SK-N-SH (cell line): ENCODE results near the gene SLC35F1. TPM values are rescaled to one million over a fixed set of nuclear protein-coding genes. Genes with fewer than 3 reads are reported as not detected.

Experiments used
- CTCF ChIA-PET: fragments of 300-600, 350-600 bp; formaldehyde crosslinking; extraction: SDS; loops from one replicate; lab custom pipeline; 2021; lab: Yijun Ruan, JAX
- POLR2A ChIA-PET: fragments of 350-600 bp; sonication (Branson Sonifier 250); formaldehyde crosslinking; extraction: SDS; loops from one replicate; lab custom pipeline; 2020; ENCODE audit warnings: antibody characterized with exemption, inconsistent platforms; lab: Yijun Ruan, JAX
- DNase-seq: peaks from one replicate; pipeline ENCODE4 v3.0.0; 2012
- H2AFZ ChIP-seq: fragments of 200-600 bp; sonication (generic); 2 replicates; pipeline ENCODE4 v1.8.1; 2016; ENCODE audit warnings: antibody characterized with exemption, mild to moderate bottlenecking, low read depth
- H3F3A ChIP-seq: fragments of 200-600 bp; sonication (generic); replicated peaks from 2 replicates; pipeline ENCODE3; 2016; ENCODE audit warnings: antibody characterized with exemption, mild to moderate bottlenecking; ENCODE audit not compliant: insufficient read depth
- H3K27ac ChIP-seq, 2 experiments: fragments of 200-500 bp in 1 of 2; fragments of 200-600 bp in 1 of 2; sonication (Bioruptor generic) in 1 of 2; sonication (generic), shearing (Covaris generic) in 1 of 2; 2 replicates each; pipeline versions ENCODE4 v1.5.1 to v1.6.1; 2014 to 2016; ENCODE audit warnings: low read depth in 2 of 2, inconsistent platforms in 1 of 2, low read length in 1 of 2, mild to moderate bottlenecking in 1 of 2, mixed read lengths in 1 of 2
- H3K27me3 ChIP-seq: fragments of 200-600 bp; sonication (generic), shearing (Covaris generic); 2 replicates; pipeline ENCODE4 v1.6.1; 2016; ENCODE audit warnings: mixed run types; ENCODE audit not compliant: insufficient read depth
- H3K36me3 ChIP-seq, 2 experiments: fragments of 200-500 bp in 1 of 2; fragments of 200-600 bp in 1 of 2; sonication (Bioruptor generic) in 1 of 2; sonication (generic) in 1 of 2; replicated peaks in 1 of 2; 2 replicates each; pipeline versions ENCODE3 to v1.5.1; 2014 to 2016; ENCODE audit warnings: low read length in 1 of 2, mild to moderate bottlenecking in 1 of 2; ENCODE audit not compliant: insufficient read depth in 2 of 2, control insufficient read depth in 1 of 2
- H3K4me1 ChIP-seq, 2 experiments: fragments of 200-500 bp in 1 of 2; fragments of 200-600 bp in 1 of 2; sonication (Bioruptor generic) in 1 of 2; sonication (generic), shearing (Covaris generic) in 1 of 2; 2 replicates each; pipeline versions ENCODE4 v1.5.1 to v1.6.1; 2014 to 2016; ENCODE audit warnings: low read depth in 1 of 2, low read length in 1 of 2, mixed run types in 1 of 2; ENCODE audit not compliant: insufficient read depth in 2 of 2, control insufficient read depth in 1 of 2
- H3K4me2 ChIP-seq: fragments of 200-600 bp; sonication (generic), shearing (Covaris generic); 2 replicates; pipeline ENCODE4 v1.6.1; 2017; ENCODE audit warnings: mixed run types
- H3K4me3 ChIP-seq, 2 experiments: fragments of 200-500 bp in 1 of 2; fragments of 200-600 bp in 1 of 2; sonication (Bioruptor generic) in 1 of 2; sonication (generic), shearing (Covaris generic) in 1 of 2; 2 replicates each; pipeline versions ENCODE4 v1.5.1 to v1.8.1; 2014 to 2016; ENCODE audit warnings: low read depth in 2 of 2, inconsistent platforms in 1 of 2, low read length in 1 of 2, mild to moderate bottlenecking in 1 of 2, mixed read lengths in 1 of 2, moderate library complexity in 1 of 2
- H3K79me2 ChIP-seq: fragments of 200-600 bp; sonication (generic); 2 replicates; pipeline ENCODE4 v1.8.1; 2017; ENCODE audit warnings: mild to moderate bottlenecking; ENCODE audit not compliant: insufficient read depth
- H3K9ac ChIP-seq: fragments of 200-600 bp; sonication (generic); 2 replicates; pipeline ENCODE4 v1.6.1; 2017; ENCODE audit warnings: mixed run types
- H3K9me2 ChIP-seq: fragments of 200-600 bp; sonication (generic); 2 replicates; pipeline ENCODE4 v1.6.1; 2017; ENCODE audit warnings: mixed run types
- H3K9me3 ChIP-seq: fragments of 200-600 bp; sonication (generic); 2 replicates; pipeline ENCODE4 v1.6.1; 2017; ENCODE audit warnings: mixed run types, mild to moderate bottlenecking, moderate library complexity
- H4K20me1 ChIP-seq: fragments of 200-600 bp; sonication (generic); 2 replicates; pipeline ENCODE4 v1.6.1; 2017; ENCODE audit warnings: mild to moderate bottlenecking, mixed run types; ENCODE audit not compliant: insufficient read depth
- ELF1 ChIP-seq: IDR thresholded peaks from 2 replicates; pipeline ENCODE4 v1.4.0; 2012
- EZH2phosphoT487 ChIP-seq: fragments of 200-600 bp; sonication (generic); IDR thresholded peaks from 2 replicates; pipeline ENCODE4 v1.6.1; 2017; ENCODE audit warnings: low read depth, mixed run types, mild to moderate bottlenecking, antibody characterized with exemption, moderate library complexity, borderline replicate concordance
- FOXJ3 ChIP-seq: sonication (generic); formaldehyde crosslinking; IDR thresholded peaks from 2 replicates; pipeline ENCODE4 v1.5.1; 2020; ENCODE audit warnings: mild to moderate bottlenecking, missing genetic modification reagents
- FOXM1 ChIP-seq: IDR thresholded peaks from 2 replicates; pipeline ENCODE4 v1.4.0; 2012; ENCODE audit warnings: low read depth, mild to moderate bottlenecking
- GABPA ChIP-seq: IDR thresholded peaks from 2 replicates; pipeline ENCODE4 v1.4.0; 2012; ENCODE audit warnings: low read depth, mild to moderate bottlenecking
- GATA2 ChIP-seq: sonication (generic); formaldehyde crosslinking; IDR thresholded peaks from 2 replicates; pipeline ENCODE4 v1.5.0; 2020; ENCODE audit warnings: mild to moderate bottlenecking, missing genetic modification reagents
- MAX ChIP-seq: IDR thresholded peaks from 2 replicates; pipeline ENCODE4 v1.4.0; 2012; ENCODE audit warnings: low read depth
- MXI1 ChIP-seq: IDR thresholded peaks from 2 replicates; pipeline ENCODE4 v1.6.1; 2012; ENCODE audit warnings: mild to moderate bottlenecking, low read depth, low read length, improper control_type of control experiment
- PBX3 ChIP-seq: IDR thresholded peaks from 2 replicates; pipeline ENCODE4; 2012
- POLR2AphosphoS5 ChIP-seq: IDR thresholded peaks from 2 replicates; pipeline ENCODE4 v1.6.1; 2012; ENCODE audit warnings: low read depth, low read length
- RAD21 ChIP-seq: IDR thresholded peaks from 2 replicates; pipeline ENCODE4 v1.6.1; 2012; ENCODE audit warnings: mild to moderate bottlenecking, low read length
- RCOR1 ChIP-seq: fragments of 150-350 bp; IDR thresholded peaks from 2 replicates; pipeline ENCODE4 v1.6.1; 2017; ENCODE audit warnings: antibody characterized with exemption, low read length
- RXRA ChIP-seq: IDR thresholded peaks from 2 replicates; pipeline ENCODE4 v1.4.0; 2012; ENCODE audit warnings: low read depth, mild to moderate bottlenecking, borderline replicate concordance
- TCF12 ChIP-seq: IDR thresholded peaks from 2 replicates; pipeline ENCODE4 v1.4.0; 2012
- TEAD4 ChIP-seq: IDR thresholded peaks from 2 replicates; pipeline ENCODE4 v1.4.0; 2012; ENCODE audit warnings: mild to moderate bottlenecking, borderline replicate concordance; ENCODE audit not compliant: insufficient read depth
- YY1 ChIP-seq: IDR thresholded peaks from 2 replicates; pipeline ENCODE4 v1.4.0; 2012; ENCODE audit warnings: low read depth, mild to moderate bottlenecking
- ZBTB33 ChIP-seq: IDR thresholded peaks from 2 replicates; pipeline ENCODE4 v1.4.0; 2012; ENCODE audit warnings: low read depth, borderline replicate concordance
- WGBS: methylation state at CpG from one replicate; pipeline ENCODE4 v1.1.6; 2017; ENCODE audit warnings: low lambda C conversion rate; 5-methylcytosine and 5-hydroxymethylcytosine counted together
- polyA plus RNA-seq, 3 experiments: library from polyadenylated mRNA; depleted of rRNA; stranded (reverse); fragments of >200 nt; gene quantifications; 2 replicates each; pipeline ENCODE4 v1.2.3, GENCODE V29; 2012
- TF ChIP-seq, protein P1 (sequence below): IDR thresholded peaks from 2 replicates; pipeline ENCODE4 v1.4.0; 2012; ENCODE audit warnings: low read depth, borderline replicate concordance

The SLC35F1 gene
- polyA plus RNA-seq, 1 of the 3 experiments (the other 2 are of a cell fraction): under 0.01 TPM

GRCh38 chr6:118215269-118215668 is 308.2 kb downstream of the SLC35F1 start:
- Histone ChIP-seq H3K36me3 (no peaks in the 10 kb centered on the region), H3K4me1 (no peaks in the 10 kb centered on the region), H2AFZ (no peak overlapping the region), H3K9me2 (no peaks in the 10 kb centered on the region), H3K27me3 (no peaks in the 10 kb centered on the region), H3F3A (no peaks in the 10 kb centered on the region), H3K9ac (no peak overlapping the region), H3K79me2 (no peaks in the 10 kb centered on the region), H3K4me3 (no peak overlapping the region), H3K4me2 (no peak overlapping the region), H4K20me1 (no peaks in the 10 kb centered on the region), H3K9me3 (no peaks in the 10 kb centered on the region), H3K27ac (no peak overlapping the region)
- WGBS: 53% methylated on average over 5 of the region's 5 CpGs
- no peak for TF ChIP-seq FOXM1
- no peak for TF ChIP-seq ZBTB33
- TF ChIP-seq FOXJ3 (CRISPR knock-in tag): no peak
- TF ChIP-seq PBX3: no peak
- no peak for TF ChIP-seq TCF12
- TF ChIP-seq RCOR1: no peak
- no peak for TF ChIP-seq POLR2AphosphoS5
- TF ChIP-seq GATA2 (CRISPR knock-in tag): no peak
- TF ChIP-seq EZH2phosphoT487: no peak
- TF ChIP-seq YY1: no peak
- TF ChIP-seq, protein P1, sequence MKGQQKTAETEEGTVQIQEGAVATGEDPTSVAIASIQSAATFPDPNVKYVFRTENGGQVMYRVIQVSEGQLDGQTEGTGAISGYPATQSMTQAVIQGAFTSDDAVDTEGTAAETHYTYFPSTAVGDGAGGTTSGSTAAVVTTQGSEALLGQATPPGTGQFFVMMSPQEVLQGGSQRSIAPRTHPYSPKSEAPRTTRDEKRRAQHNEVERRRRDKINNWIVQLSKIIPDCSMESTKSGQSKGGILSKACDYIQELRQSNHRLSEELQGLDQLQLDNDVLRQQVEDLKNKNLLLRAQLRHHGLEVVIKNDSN: no peak
- POLR2A ChIA-PET: no interaction called here
- CTCF ChIA-PET: no interaction called here
- no peak for DNase-seq

GRCh38 chr6:118216751-118217150 is 309.7 kb downstream of the SLC35F1 start:
- Histone ChIP-seq H4K20me1 (no peaks in the 10 kb centered on the region), H2AFZ (no peak overlapping the region), H3K27me3 (no peaks in the 10 kb centered on the region), H3K27ac (no peak overlapping the region), H3K9me3 (no peaks in the 10 kb centered on the region), H3K9me2 (no peaks in the 10 kb centered on the region), H3K4me2 (no peak overlapping the region), H3K9ac (no peak overlapping the region), H3F3A (no peaks in the 10 kb centered on the region), H3K4me1 (no peaks in the 10 kb centered on the region), H3K36me3 (no peaks in the 10 kb centered on the region), H3K4me3 (no peak overlapping the region), H3K79me2 (no peaks in the 10 kb centered on the region)
- no peak for DNase-seq
- TF ChIP-seq MXI1 (no peak), PBX3 (no peak), ELF1 (no peak), RAD21 (no peak), TEAD4 (no peak), GABPA (no peak), RXRA (no peak), MAX (no peak)
- ChIA-PET POLR2A (no interaction called here), CTCF (no interaction called here)
- 17% methylated on average over 2 of the region's 2 CpGs for WGBS
